Trophoblast cell (in vitro differentiated cells and primary cell): ENCODE measurements around the gene CHRNA9.

Experiments
- DNase-seq, 2 donors: peaks; one replicate each; pipeline ENCODE4 v3.0.0-alpha.2; 2016
- H2AFZ ChIP-seq: 2 replicates; pipeline ENCODE4 v1.6.1; 2013; ENCODE audit warnings: low read length, moderate library complexity, mild to moderate bottlenecking; ENCODE audit not compliant: insufficient read depth, poor library complexity
- H2AK5ac ChIP-seq: 2 replicates; pipeline ENCODE4 v1.6.1; 2013; ENCODE audit warnings: mild to moderate bottlenecking, low read length
- H2BK120ac ChIP-seq: 2 replicates; pipeline ENCODE4 v1.6.1; 2013; ENCODE audit warnings: low read length, mild to moderate bottlenecking, moderate library complexity; ENCODE audit not compliant: insufficient read depth, poor library complexity
- H2BK12ac ChIP-seq: 2 replicates; pipeline ENCODE4 v1.6.1; 2013; ENCODE audit warnings: mild to moderate bottlenecking, low read length, moderate library complexity
- H2BK5ac ChIP-seq: 2 replicates; pipeline ENCODE4 v1.6.1; 2013; ENCODE audit warnings: low read length, low read depth, moderate library complexity, mild to moderate bottlenecking; ENCODE audit not compliant: poor library complexity
- H3K14ac ChIP-seq: 2 replicates; pipeline ENCODE4 v1.6.1; 2013; ENCODE audit warnings: mild to moderate bottlenecking, low read length
- H3K18ac ChIP-seq: 2 replicates; pipeline ENCODE4 v1.6.1; 2013; ENCODE audit warnings: mild to moderate bottlenecking, low read length
- H3K23ac ChIP-seq: 2 replicates; pipeline ENCODE4 v1.6.1; 2013; ENCODE audit warnings: low read length
- H3K27ac ChIP-seq: 2 replicates; pipeline ENCODE4 v1.5.1; 2013; ENCODE audit warnings: low read depth, mild to moderate bottlenecking, inconsistent platforms, low read length, moderate library complexity
- H3K27me3 ChIP-seq: 2 replicates; pipeline ENCODE4 v1.6.1; 2013; ENCODE audit warnings: inconsistent platforms, mild to moderate bottlenecking, low read length, moderate library complexity; ENCODE audit not compliant: insufficient read depth
- H3K36me3 ChIP-seq, 2 experiments: 1 replicate in 1 of 2; 2 replicates in 1 of 2; pipeline ENCODE4 v1.6.1; 2013; ENCODE audit warnings: low read length in 2 of 2, mild to moderate bottlenecking in 2 of 2, moderate library complexity in 1 of 2; ENCODE audit not compliant: insufficient read depth in 2 of 2, control insufficient read depth in 1 of 2
- H3K4ac ChIP-seq: 2 replicates; pipeline ENCODE4 v1.6.1; 2013; ENCODE audit warnings: low read depth, mild to moderate bottlenecking, low read length, moderate library complexity
- H3K4me1 ChIP-seq, 2 experiments: 1 replicate in 1 of 2; 2 replicates in 1 of 2; pipeline ENCODE4 v1.6.1; 2013; ENCODE audit warnings: low read length in 2 of 2, mild to moderate bottlenecking in 2 of 2, moderate library complexity in 1 of 2; ENCODE audit not compliant: insufficient read depth in 2 of 2, control insufficient read depth in 1 of 2
- H3K4me2 ChIP-seq: 2 replicates; pipeline ENCODE4 v1.6.1; 2013; ENCODE audit warnings: inconsistent platforms, mild to moderate bottlenecking, low read length, moderate library complexity
- H3K4me3 ChIP-seq: 2 replicates; pipeline ENCODE4 v1.5.1; 2013; ENCODE audit warnings: mild to moderate bottlenecking, low read depth, low read length, inconsistent platforms
- H3K79me1 ChIP-seq: one replicate; pipeline ENCODE4 v1.6.1; 2013; ENCODE audit warnings: low read length
- H3K79me2 ChIP-seq: 2 replicates; pipeline ENCODE4 v1.6.1; 2013; ENCODE audit warnings: low read length, mild to moderate bottlenecking; ENCODE audit not compliant: control insufficient read depth, insufficient read depth, poor library complexity
- H3K9ac ChIP-seq: 2 replicates; pipeline ENCODE4 v1.6.1; 2013; ENCODE audit warnings: mild to moderate bottlenecking, low read length
- H3K9me3 ChIP-seq: 2 replicates; pipeline ENCODE4 v1.6.1; 2013; ENCODE audit warnings: low read depth, mild to moderate bottlenecking, control low read depth, inconsistent platforms, low read length; ENCODE audit not compliant: insufficient read depth
- H4K12ac ChIP-seq: 2 replicates; pipeline ENCODE4 v1.6.1; 2013; ENCODE audit warnings: low read depth, mild to moderate bottlenecking, low read length, moderate library complexity
- H4K8ac ChIP-seq: 2 replicates; pipeline ENCODE4 v1.6.1; 2013; ENCODE audit warnings: low read depth, mild to moderate bottlenecking, low read length, moderate library complexity
- H4K91ac ChIP-seq: one replicate; pipeline ENCODE4 v1.6.1; 2013; ENCODE audit warnings: low read depth, mild to moderate bottlenecking, low read length, moderate library complexity
- WGBS: extraction: QIAGEN DNeasy Blood & Tissue Kit; methylation state at CpG from one replicate; pipeline ENCODE4 v1.1.7; 2013; ENCODE audit warnings: missing lambda C conversion rate; ENCODE audit not compliant: insufficient read length, insufficient coverage; ENCODE audit errors: extremely low coverage; 5-methylcytosine and 5-hydroxymethylcytosine counted together

The CHRNA9 gene

DNA sequence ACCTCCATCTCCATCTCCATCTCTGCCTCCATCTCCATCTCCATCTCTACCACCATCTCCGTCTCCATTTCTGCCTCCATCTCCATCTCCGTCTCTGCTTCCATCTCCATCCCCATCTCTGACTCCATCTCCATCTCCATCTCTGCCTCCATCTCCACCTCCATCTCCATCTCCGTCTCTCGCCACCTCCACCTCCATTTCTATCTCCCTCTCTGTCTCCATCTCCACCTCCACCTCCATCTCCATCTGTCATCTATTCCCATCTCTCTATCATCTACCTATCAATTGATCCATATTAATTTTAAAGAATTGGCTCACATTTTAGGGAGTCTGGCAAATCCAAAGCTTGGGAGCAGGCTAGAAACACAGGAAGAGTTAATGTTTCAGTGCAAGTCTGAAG lies 39.6 kb upstream of the CHRNA9 start:
- Histone ChIP-seq H2BK120ac (no peak overlapping the region), H2AK5ac (no peak overlapping the region), H4K12ac (no peak overlapping the region), H3K79me1 (no peaks in the 10 kb centered on the region), H3K14ac (no peak overlapping the region), H3K23ac (no peak overlapping the region), H3K4ac (no peak overlapping the region), H2BK12ac (no peak overlapping the region), H3K18ac (no peak overlapping the region), H2AFZ (no peak overlapping the region), H4K8ac (no peak overlapping the region), H3K27ac (no peak overlapping the region), H3K9me3 (peaks cover 5% of the 10 kb centered on the region), H4K91ac (no peak overlapping the region), H3K36me3 (no peaks in the 10 kb centered on the region), H3K79me2 (no peaks in the 10 kb centered on the region), H3K9ac (no peak overlapping the region), H3K27me3 (no peaks in the 10 kb centered on the region), H3K4me1 (peaks cover 0 to 4% of the 10 kb centered on the region in 2 experiments), H3K4me3 (no peak overlapping the region), H3K4me2 (no peak overlapping the region), H2BK5ac (no peak overlapping the region)
- DNase-seq, result no peak
- WGBS, result 100% methylated on average over 3 of the region's 4 CpGs

DNA sequence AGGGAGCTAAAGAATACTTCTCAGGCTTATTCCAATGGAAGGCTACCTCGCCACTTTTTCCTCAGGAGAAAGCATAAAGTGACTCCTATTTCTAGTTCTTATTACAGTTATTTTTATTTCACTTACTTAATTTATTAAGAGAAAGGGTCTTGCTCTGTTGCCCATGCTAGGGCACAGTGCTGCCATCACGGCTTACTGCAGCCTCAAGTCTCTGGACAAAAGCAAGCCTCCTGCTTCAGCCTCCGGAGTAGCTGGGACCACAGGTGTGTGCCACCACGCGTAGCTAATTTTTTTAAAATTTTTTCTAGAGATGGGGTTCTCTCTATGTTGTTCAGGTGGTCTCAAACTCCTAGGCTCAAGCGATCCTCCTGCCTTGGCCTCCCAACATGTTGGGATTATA lies 36.0 kb upstream of the CHRNA9 start:
- DNase-seq, result no peak
- Histone ChIP-seq H3K9me3 (peaks cover 5% of the 10 kb centered on the region), H4K91ac (no peak overlapping the region), H3K27me3 (no peaks in the 10 kb centered on the region), H2BK120ac (no peak overlapping the region), H2BK5ac (no peak overlapping the region), H3K4ac (no peak overlapping the region), H4K12ac (no peak overlapping the region), H3K4me2 (no peak overlapping the region), H3K79me1 (no peaks in the 10 kb centered on the region), H3K27ac (no peak overlapping the region), H3K18ac (no peak overlapping the region), H2AFZ (no peak overlapping the region), H3K23ac (no peak overlapping the region), H4K8ac (no peak overlapping the region), H3K4me1 (no peaks in the 10 kb centered on the region), H3K14ac (no peak overlapping the region), H3K9ac (no peak overlapping the region), H3K79me2 (no peaks in the 10 kb centered on the region), H2AK5ac (no peak overlapping the region), H3K4me3 (no peak overlapping the region), H2BK12ac (no peak overlapping the region), H3K36me3 (no peaks in the 10 kb centered on the region)
- WGBS, result no CpG with 5 or more reads among the region's 6 CpGs

DNA sequence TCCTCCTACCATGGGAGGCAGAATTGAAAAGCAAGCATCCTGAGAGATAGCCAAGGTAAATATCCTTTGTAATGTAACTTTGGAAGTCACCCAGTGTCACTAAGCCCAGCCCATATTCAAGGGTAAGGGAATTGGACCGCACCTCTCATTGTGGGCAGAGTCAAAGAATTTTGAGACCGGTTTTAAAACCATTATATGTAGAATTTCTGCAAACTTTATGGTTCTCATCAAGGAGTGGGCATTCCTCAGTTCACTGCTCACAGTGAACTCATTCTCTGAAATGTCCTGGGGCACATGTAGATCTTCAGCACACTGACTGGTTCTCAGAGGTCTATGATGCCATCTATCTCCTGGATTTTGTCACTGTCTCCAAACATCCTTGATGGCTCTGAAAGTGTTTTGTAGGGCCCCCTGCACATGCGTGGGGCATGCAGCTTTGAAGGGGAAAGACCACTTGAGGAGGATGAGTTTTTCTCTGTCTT lies 35.3 kb upstream of the CHRNA9 start:
- no peak overlapping the region for H3K23ac ChIP-seq
- no peak overlapping the region for H3K4me2 ChIP-seq
- DNase-seq, result peak in 1 of 2 donors; percentile 46
- H3K4ac ChIP-seq, result no peak overlapping the region
- H2BK12ac ChIP-seq, result no peak overlapping the region
- no peaks in the 10 kb centered on the region for H3K36me3 ChIP-seq
- H4K8ac ChIP-seq, result no peak overlapping the region
- no peaks in the 10 kb centered on the region for H3K79me1 ChIP-seq
- no peak overlapping the region for H4K12ac ChIP-seq
- no peak overlapping the region for H3K27ac ChIP-seq
- no peak overlapping the region for H3K4me3 ChIP-seq
- no peaks in the 10 kb centered on the region for H3K27me3 ChIP-seq
- no peak overlapping the region for H2AFZ ChIP-seq
- no peak overlapping the region for H3K9ac ChIP-seq
- no peak overlapping the region for H2BK5ac ChIP-seq
- no peak overlapping the region for H4K91ac ChIP-seq
- no CpG with 5 or more reads among the region's 3 CpGs for WGBS
- no peak overlapping the region for H2AK5ac ChIP-seq
- no peak overlapping the region for H3K14ac ChIP-seq
- H2BK120ac ChIP-seq, result no peak overlapping the region
- H3K9me3 ChIP-seq, result peaks cover 4% of the 10 kb centered on the region
- H3K4me1 ChIP-seq, result no peaks in the 10 kb centered on the region
- no peaks in the 10 kb centered on the region for H3K79me2 ChIP-seq
- no peak overlapping the region for H3K18ac ChIP-seq

DNA sequence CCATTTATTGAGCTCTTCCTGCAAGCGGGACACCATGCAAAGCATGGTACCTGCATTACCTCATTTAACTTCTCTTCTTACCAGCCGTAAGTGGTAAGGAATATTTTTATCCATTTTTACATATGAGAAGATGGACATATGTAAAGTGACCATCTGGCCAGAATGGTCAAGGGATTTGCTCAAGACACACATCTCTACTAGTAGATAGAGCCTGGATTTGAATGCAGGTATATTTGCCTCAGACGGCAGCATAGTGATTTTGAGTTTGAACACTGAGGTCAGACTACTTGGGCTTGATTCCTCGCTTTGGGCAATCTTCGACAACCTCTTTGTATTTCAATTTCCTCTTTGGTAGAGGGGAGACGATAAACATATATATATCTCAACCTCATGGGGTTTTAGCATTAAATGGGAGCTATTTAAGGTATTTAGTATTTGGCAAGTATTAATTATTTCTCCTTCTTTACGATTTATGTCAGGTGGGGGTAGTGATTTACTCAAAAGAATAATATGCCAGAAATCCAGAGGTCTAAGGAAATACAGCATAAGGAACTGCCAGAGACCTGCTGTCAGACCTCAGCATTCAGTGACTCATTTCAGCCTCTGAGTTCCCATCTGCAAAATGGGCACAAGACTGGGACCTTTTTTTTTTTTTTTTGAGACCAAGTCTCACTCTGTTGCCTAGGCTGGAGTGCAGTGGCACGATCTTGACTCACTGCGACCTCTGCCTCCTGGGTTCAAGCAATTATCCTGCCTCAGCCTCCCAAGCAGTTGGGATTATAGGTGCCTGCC lies 34.6 kb upstream of the CHRNA9 start:
- Histone ChIP-seq H3K79me1 (no peaks in the 10 kb centered on the region), H3K4me3 (no peak overlapping the region), H4K91ac (no peak overlapping the region), H2AFZ (no peak overlapping the region), H2BK120ac (no peak overlapping the region), H3K4ac (no peak overlapping the region), H3K27ac (no peak overlapping the region), H3K27me3 (no peaks in the 10 kb centered on the region), H2BK5ac (no peak overlapping the region), H3K14ac (no peak overlapping the region), H4K12ac (no peak overlapping the region), H3K4me2 (no peak overlapping the region), H3K9ac (no peak overlapping the region), H2AK5ac (no peak overlapping the region), H3K9me3 (no peaks in the 10 kb centered on the region), H3K79me2 (no peaks in the 10 kb centered on the region), H3K36me3 (no peaks in the 10 kb centered on the region), H2BK12ac (no peak overlapping the region), H3K18ac (no peak overlapping the region), H3K23ac (no peak overlapping the region), H4K8ac (no peak overlapping the region), H3K4me1 (no peaks in the 10 kb centered on the region)
- DNase-seq, result peak in 1 of 2 donors; percentile 54
- WGBS, result no CpG with 5 or more reads among the region's 9 CpGs
